ENCODE data around the gene CERS6. TPM values are rescaled to one million over a fixed set of nuclear protein-coding genes. Genes with fewer than 3 reads are reported as not detected.

CERS6 gene
- total and polyA plus RNA-seq, 2 donors from 2014 or later: 9.4 to 18.8 TPM

DNA sequence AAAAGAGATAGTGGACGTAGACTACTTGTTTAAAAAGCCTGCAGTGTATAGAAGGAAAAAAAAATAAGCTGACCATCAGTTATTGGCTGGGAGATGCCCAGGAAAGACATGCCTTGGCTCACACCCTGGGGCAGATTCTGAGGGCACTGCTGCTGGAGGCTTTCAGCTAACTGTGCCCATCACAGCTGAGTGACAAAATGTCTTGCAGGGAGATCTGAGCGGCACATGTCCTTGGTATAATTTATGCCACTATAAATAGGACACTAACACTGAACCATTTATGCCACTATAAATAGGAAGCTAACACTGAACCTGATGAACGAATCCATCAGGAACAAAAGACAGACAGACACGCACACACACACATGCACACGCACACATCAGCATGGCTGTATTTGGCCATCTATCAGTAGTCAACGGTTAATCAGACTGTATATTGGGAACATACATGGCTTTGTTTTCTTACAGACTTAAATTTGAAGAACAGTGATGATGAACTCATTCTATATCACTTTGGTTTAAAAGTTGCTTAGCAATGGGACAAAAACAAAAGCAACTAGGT is 278.2 kb downstream of the CERS6 start:
- intact Hi-C loops (cut with DNase I): no loop called here
- Histone ChIP-seq H3K9ac (ENCODE audit: low read length in 3 of 3) (no peak overlapping the region), H3K27me3 (ENCODE audit: control insufficient read depth, insufficient read depth, low read length) (no peaks in the 10 kb centered on the region), H3K36me3 (ENCODE audit: control insufficient read depth in 2 of 3, insufficient read depth in 3 of 3, low read length in 3 of 3) (no peaks in the 10 kb centered on the region), H3K4me1 (ENCODE audit: control insufficient read depth in 2 of 3, insufficient read depth in 2 of 3, low read depth in 1 of 3, low read length in 3 of 3) (no peaks in the 10 kb centered on the region), H3K9me3 (ENCODE audit: control insufficient read depth in 2 of 3, insufficient read depth in 1 of 3, low read length in 3 of 3) (no peaks in the 10 kb centered on the region), H3K27ac (ENCODE audit: low read depth in 2 of 2, low read length in 2 of 2) (no peak overlapping the region), H3K4me3 (ENCODE audit: low read length in 3 of 3) (no peak overlapping the region)
- FAIRE-seq (no peak), DNase-seq (no peak)
- TF ChIP-seq CTCF (IDR thresholded peaks at IDR 0.05; ENCODE audit: borderline replicate concordance, extremely low read depth, insufficient read depth): no peak

- no peak for TF ChIP-seq CTCF (IDR thresholded peaks at IDR 0.05; ENCODE audit: borderline replicate concordance, extremely low read depth, insufficient read depth)
- Histone ChIP-seq H3K9me3 (ENCODE audit: control insufficient read depth in 2 of 3, insufficient read depth in 1 of 3, low read length in 3 of 3) (no peaks in the 10 kb centered on the region), H3K4me3 (ENCODE audit: low read length in 3 of 3) (no peak overlapping the region), H3K9ac (ENCODE audit: low read length in 3 of 3) (no peak overlapping the region), H3K36me3 (ENCODE audit: control insufficient read depth in 2 of 3, insufficient read depth in 3 of 3, low read length in 3 of 3) (no peaks in the 10 kb centered on the region), H3K4me1 (ENCODE audit: control insufficient read depth in 2 of 3, insufficient read depth in 2 of 3, low read depth in 1 of 3, low read length in 3 of 3) (no peaks in the 10 kb centered on the region), H3K27ac (ENCODE audit: low read depth in 2 of 2, low read length in 2 of 2) (no peak overlapping the region), H3K27me3 (ENCODE audit: control insufficient read depth, insufficient read depth, low read length) (no peaks in the 10 kb centered on the region)
- DNase-seq (no peak), FAIRE-seq (no peak)
- intact Hi-C loops (cut with DNase I): no loop called here
Observed at GRCh38 chr2:168736649-168737445, 280.8 kb downstream of the CERS6 start.

- intact Hi-C loops (cut with DNase I): no loop called here
- DNase-seq: no peak
- Histone ChIP-seq H3K4me1 (ENCODE audit: control insufficient read depth in 2 of 3, insufficient read depth in 2 of 3, low read depth in 1 of 3, low read length in 3 of 3) (no peaks in the 10 kb centered on the region), H3K9me3 (ENCODE audit: control insufficient read depth in 2 of 3, insufficient read depth in 1 of 3, low read length in 3 of 3) (no peaks in the 10 kb centered on the region), H3K36me3 (ENCODE audit: control insufficient read depth in 2 of 3, insufficient read depth in 3 of 3, low read length in 3 of 3) (no peaks in the 10 kb centered on the region), H3K9ac (ENCODE audit: low read length in 3 of 3) (no peak overlapping the region), H3K27ac (ENCODE audit: low read depth in 2 of 2, low read length in 2 of 2) (no peak overlapping the region), H3K27me3 (ENCODE audit: control insufficient read depth, insufficient read depth, low read length) (no peaks in the 10 kb centered on the region), H3K4me3 (ENCODE audit: low read length in 3 of 3) (no peak overlapping the region)
- TF ChIP-seq CTCF (IDR thresholded peaks at IDR 0.05; ENCODE audit: borderline replicate concordance, extremely low read depth, insufficient read depth): no peak
- FAIRE-seq: no peak
Observed at GRCh38 chr2:168738062-168738461, 282.0 kb downstream of the CERS6 start.

Measured in kidney (tissue), 14 donors.